Muscle layer of duodenum (tissue), 2 donors: ENCODE data around the gene PRKCSH.

Experiments used
- H3K27ac ChIP-seq: one replicate; pipeline ENCODE4 v1.7.0; 2013; ENCODE audit warnings: mild to moderate bottlenecking, low read length
- H3K27me3 ChIP-seq: one replicate; pipeline ENCODE4 v1.7.0; 2013; ENCODE audit warnings: low read depth, mild to moderate bottlenecking, control low read depth, low read length
- H3K36me3 ChIP-seq, 2 donors: one replicate each; pipeline ENCODE4 v1.7.0; 2013; ENCODE audit warnings: low read length in 2 of 2, control low read depth in 1 of 2, mild to moderate bottlenecking in 1 of 2; ENCODE audit not compliant: insufficient read depth in 2 of 2, control insufficient read depth in 1 of 2
- H3K4me1 ChIP-seq, 2 donors: one replicate each; pipeline ENCODE4 v1.7.0; 2013; ENCODE audit warnings: low read length in 2 of 2, mild to moderate bottlenecking in 2 of 2, control low read depth in 1 of 2, moderate library complexity in 1 of 2; ENCODE audit not compliant: insufficient read depth in 2 of 2, control insufficient read depth in 1 of 2
- H3K4me3 ChIP-seq, 2 donors: one replicate each; pipeline ENCODE4 v1.7.0; 2013; ENCODE audit warnings: low read length in 2 of 2, low read depth in 1 of 2, mild to moderate bottlenecking in 1 of 2
- H3K9me3 ChIP-seq, 2 donors: one replicate each; pipeline ENCODE4 v1.7.0; 2013; ENCODE audit warnings: low read length in 2 of 2, control low read depth in 1 of 2, mild to moderate bottlenecking in 1 of 2; ENCODE audit not compliant: control insufficient read depth in 1 of 2
- donor health status: healthy.

Gene PRKCSH

DNA sequence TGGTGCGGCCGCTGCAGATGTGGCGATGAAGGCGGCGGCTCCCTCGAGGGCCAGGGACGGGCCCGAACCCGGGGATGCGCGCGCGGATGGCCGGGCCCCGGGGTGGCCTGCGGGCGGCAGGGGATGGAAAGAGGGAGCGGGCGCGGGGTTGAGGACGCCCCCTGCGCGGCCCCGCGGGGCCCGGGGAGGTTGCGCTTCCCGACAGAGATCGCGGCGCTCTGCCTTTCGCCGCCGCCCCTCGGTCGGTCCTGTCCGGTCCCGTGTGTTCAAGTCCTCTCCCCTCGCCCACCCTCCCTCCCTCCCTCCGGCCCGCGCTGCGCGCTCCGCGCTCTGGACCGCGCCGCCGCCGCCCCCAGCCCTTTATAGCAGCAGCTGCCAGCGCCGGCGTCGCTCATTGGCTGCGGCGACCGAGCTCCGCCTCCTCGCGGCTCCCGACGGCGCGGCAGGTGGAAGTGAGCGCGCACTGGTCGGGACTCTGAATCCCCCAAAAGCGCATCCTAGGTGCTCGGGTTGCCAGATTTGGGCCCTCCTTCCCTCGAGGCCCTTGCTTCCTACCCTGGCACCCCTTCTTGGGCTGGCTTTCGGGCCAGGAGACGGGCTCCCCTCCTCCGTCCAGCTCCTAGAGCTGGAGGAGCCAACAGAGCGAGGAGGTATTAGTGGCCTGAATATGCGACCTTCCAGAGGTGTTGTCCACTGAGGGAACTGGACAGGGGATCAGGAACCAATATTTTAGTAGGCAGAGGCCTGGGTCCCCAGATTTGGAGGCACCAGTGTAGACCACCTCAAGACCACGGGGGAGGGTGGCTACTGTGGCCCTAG lies 45.5 kb downstream of the PRKCSH start, which contains the start of gene ELAVL3:
Gene ELAVL3, minus strand, starts transcription at position 332 of the 819 bp plus-strand sequence. CDS start 438 bp downstream, outside the sequence.
- peaks cover 0 to 13% of the 10 kb centered on the region in 2 donors for H3K36me3 ChIP-seq
- no peak within 1 kb of the TSS for H3K27ac ChIP-seq
- no peaks in the 10 kb centered on the region for H3K9me3 ChIP-seq
- peaks cover 18% of the 10 kb centered on the region for H3K27me3 ChIP-seq
- peak within 1 kb of the TSS in 1 of 2 donors; percentile 38 for H3K4me3 ChIP-seq
- H3K4me1 ChIP-seq = peaks cover 0 to 36% of the 10 kb centered on the region in 2 donors

GRCh38 chr19:11481534-11482383 lies 46.3 kb downstream of the PRKCSH start:
- H3K4me3 ChIP-seq = peak overlapping the region in 1 of 2 donors; percentile 46
- H3K27me3 ChIP-seq = peaks cover 18% of the 10 kb centered on the region
- no peaks in the 10 kb centered on the region for H3K9me3 ChIP-seq
- H3K36me3 ChIP-seq = peaks cover 0 to 13% of the 10 kb centered on the region in 2 donors
- peaks cover 0 to 36% of the 10 kb centered on the region in 2 donors for H3K4me1 ChIP-seq
- no peak overlapping the region for H3K27ac ChIP-seq

GRCh38 chr19:11482384-11483050 lies 47.1 kb downstream of the PRKCSH start:
- no peak overlapping the region for H3K27ac ChIP-seq
- peaks cover 0 to 36% of the 10 kb centered on the region in 2 donors for H3K4me1 ChIP-seq
- no peaks in the 10 kb centered on the region for H3K9me3 ChIP-seq
- H3K4me3 ChIP-seq = peak overlapping the region in 1 of 2 donors; percentile 46
- peaks cover 0 to 20% of the 10 kb centered on the region in 2 donors for H3K36me3 ChIP-seq
- peaks cover 18% of the 10 kb centered on the region for H3K27me3 ChIP-seq

DNA sequence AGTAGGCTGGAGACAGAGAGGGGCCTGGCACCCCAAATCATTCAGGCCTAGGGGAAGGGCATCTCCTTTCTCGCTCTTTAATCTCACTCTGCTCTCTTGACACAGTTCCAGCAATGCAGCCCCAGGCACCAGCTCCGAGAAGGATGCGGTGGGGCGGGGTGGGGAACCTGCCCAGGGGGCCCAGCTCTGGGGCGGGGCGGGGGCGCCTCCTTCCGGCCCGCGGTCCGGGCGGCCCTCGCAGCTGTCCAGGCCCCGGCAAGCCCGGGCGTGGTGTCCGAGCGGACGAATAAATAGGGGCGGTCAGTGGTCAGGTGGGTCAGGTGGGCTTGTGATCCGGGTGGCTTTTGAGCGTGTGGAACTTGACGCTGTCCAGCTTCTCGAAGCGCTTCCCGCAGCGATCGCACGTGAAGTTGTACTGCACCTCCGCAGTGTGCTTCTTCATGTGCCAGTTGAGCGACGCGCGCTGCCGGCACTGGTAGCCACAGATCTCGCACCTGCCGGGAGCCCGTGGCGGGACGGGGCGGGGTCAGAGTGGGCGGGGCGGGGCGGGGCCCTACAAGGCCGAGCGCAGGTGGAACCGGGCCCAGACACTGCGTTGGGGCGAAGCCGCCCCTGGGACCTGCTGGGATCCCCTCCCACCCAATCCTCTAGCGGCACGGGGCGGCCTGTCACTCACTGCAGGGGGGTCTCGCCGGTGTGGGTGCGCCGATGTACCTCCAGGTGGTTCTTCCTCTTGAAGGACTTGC lies 48.1 kb downstream of the PRKCSH start:
- Histone ChIP-seq H3K27me3 (peaks cover 18% of the 10 kb centered on the region), H3K4me1 (peaks cover 0 to 36% of the 10 kb centered on the region in 2 donors), H3K4me3 (no peak overlapping the region), H3K36me3 (peaks cover 0 to 22% of the 10 kb centered on the region in 2 donors), H3K9me3 (no peaks in the 10 kb centered on the region), H3K27ac (no peak overlapping the region)

DNA sequence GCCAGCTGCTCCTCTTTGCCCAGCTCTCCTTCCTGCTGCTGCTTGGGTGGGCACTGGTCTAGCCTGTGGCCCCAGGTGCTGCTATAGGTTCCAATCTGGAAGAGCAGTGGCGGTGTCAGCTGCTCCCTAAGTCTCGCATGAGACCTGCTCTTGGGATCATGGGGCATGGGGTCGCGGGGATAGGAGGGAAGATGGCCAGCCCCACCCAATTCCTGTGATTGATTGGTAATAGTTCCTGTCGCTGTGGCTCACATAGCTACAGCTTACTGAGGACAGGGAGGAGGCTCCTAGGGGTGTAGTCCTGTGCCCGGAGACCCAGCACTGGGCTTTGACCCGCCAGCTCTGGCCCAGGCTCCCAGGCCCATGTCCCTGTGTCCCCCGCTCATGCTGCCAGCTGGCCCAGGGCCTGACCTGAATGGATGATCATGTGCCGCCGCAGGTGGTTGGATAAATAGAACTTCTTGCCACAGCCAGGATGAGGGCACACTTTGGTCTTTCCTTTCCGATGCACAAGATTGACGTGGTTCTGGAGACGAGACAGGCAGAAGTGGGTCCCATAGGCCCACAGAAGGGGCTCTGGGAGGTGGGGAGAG lies 49.9 kb downstream of the PRKCSH start:
- Histone ChIP-seq H3K4me1 (peaks cover 0 to 21% of the 10 kb centered on the region in 2 donors), H3K27me3 (peaks cover 18% of the 10 kb centered on the region), H3K36me3 (peaks cover 0 to 22% of the 10 kb centered on the region in 2 donors), H3K4me3 (no peak overlapping the region), H3K27ac (no peak overlapping the region), H3K9me3 (no peaks in the 10 kb centered on the region)

DNA sequence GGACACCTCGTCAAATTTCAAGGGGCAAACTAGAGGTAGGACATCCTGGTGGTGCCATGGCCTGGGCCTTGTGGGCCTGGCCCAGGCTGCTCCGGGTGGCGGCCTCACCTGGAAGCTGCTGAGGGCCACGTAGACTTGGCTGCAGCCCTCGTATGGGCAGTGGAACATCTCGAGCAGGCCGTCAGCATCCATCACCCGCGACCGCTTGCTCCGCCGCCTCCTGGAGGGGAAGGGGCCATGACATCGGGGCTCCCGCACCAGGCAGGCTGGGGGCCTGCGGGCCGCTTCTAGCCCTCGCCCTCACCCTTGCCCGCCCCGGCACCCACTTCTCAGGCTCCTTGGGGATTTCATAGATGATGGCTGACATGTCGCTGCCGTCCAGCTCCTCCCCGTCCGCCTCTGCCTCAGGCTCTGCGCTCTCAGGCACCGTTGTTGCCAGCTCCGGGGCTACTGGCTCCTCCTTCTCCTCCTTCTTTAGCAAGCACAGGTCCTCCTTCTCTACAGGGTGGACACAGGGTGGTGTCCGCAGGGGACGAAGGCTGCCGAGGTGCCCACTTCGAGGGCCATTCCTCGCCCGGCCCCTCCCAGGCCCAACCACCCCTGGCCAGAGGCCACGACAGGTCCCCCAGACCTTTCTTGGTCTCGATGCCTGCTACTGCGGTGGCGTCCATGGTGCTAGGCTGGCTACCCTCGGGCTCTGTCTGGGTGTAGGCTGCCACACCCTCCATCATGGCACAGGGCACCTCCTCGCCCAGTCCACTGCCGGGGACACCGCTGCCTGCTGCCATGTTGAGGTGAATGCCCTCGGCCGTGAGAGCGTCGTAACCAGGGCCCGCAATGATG lies 51.4 kb downstream of the PRKCSH start:
- peaks cover 0 to 15% of the 10 kb centered on the region in 2 donors for H3K4me1 ChIP-seq
- H3K27ac ChIP-seq = no peak overlapping the region
- no peak overlapping the region for H3K4me3 ChIP-seq
- peaks cover 10% of the 10 kb centered on the region for H3K27me3 ChIP-seq
- no peaks in the 10 kb centered on the region for H3K9me3 ChIP-seq
- peaks cover 0 to 30% of the 10 kb centered on the region in 2 donors for H3K36me3 ChIP-seq

DNA sequence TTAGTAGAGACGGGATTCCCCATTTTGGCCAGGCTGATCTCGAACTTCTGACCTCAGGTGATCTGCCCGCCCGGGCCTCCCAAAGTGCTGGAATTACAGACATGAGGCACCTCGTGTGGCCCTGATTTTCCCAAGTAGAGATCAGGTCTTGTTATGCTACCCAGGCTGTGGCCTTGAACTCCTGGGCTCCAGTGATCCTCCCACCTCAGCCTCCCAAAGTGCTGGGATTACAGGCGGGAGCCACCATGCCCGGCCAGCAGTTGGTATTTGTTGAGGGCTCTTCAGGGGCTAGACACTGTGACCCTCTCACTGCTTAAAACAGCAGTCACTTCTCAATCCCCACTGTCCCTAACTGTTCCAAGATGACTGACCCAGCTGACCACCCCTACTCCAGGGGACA lies 53.9 kb downstream of the PRKCSH start:
- no peak overlapping the region for H3K27ac ChIP-seq
- no peak overlapping the region for H3K4me3 ChIP-seq
- no peaks in the 10 kb centered on the region for H3K4me1 ChIP-seq
- H3K27me3 ChIP-seq = no peaks in the 10 kb centered on the region
- peaks cover 0 to 24% of the 10 kb centered on the region in 2 donors for H3K36me3 ChIP-seq
- no peaks in the 10 kb centered on the region for H3K9me3 ChIP-seq

DNA sequence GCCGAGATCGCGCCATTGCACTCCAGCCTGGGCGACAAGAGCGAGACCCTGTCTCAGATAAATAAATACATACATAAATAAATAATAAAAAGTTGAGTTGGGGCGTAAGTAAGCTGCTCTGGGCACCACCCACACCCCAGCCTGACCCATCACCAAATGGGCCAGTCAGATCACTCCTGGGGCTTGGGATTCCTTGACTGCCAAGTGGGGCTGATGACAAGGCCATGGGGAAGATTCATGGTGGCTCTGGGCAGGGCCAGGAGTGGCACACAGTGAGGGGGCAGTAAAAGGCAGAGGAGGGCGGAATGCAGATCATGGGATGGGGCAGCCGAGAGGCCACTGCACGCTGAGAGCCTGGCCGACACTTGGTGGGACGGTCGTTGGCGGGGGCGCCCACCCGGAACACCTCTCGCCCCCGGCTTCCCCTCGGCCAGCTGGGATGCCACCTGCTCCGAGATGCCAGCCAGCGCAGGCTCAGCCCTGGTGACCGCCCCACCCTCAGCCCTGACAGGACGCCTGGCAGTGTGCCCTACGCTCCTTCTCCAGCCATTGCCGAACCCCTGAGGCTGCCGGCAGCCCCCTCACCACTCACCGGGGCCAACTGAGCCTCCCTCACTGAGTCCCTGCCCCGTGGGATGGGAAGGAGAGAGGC lies 59.3 kb downstream of the PRKCSH start:
- peaks cover 0 to 28% of the 10 kb centered on the region in 2 donors for H3K36me3 ChIP-seq
- H3K4me1 ChIP-seq = no peaks in the 10 kb centered on the region
- H3K4me3 ChIP-seq = no peak overlapping the region
- H3K27me3 ChIP-seq = no peaks in the 10 kb centered on the region
- no peak overlapping the region for H3K27ac ChIP-seq
- no peaks in the 10 kb centered on the region for H3K9me3 ChIP-seq

- H3K36me3 ChIP-seq = peaks cover 0 to 28% of the 10 kb centered on the region in 2 donors
- no peak overlapping the region for H3K27ac ChIP-seq
These were observed 60.0 kb downstream of the PRKCSH start for GRCh38 chr19:11495481-11495880.

More at GRCh38 chr19:11495481-11495880, 60.0 kb downstream of the PRKCSH start:
- Histone ChIP-seq H3K27me3 (no peaks in the 10 kb centered on the region), H3K4me3 (no peak overlapping the region), H3K4me1 (no peaks in the 10 kb centered on the region), H3K9me3 (no peaks in the 10 kb centered on the region)
